D721Med (cell line): Measurements from ENCODE around the gene GFER.
"Not testable (repeated sequence)": the region's sequence is repeated elsewhere in the genome, so short reads cannot be mapped to it uniquely, and the experiment has no call there.

ENCODE experiments used
- DNase-seq: peaks from one replicate; pipeline ENCODE4 v3.0.0; 2011; ENCODE audit warnings: low spot score; ENCODE audit not compliant: insufficient read length
- FAIRE-seq: peaks from 2 replicates; lab custom pipeline; 2011; peaks lifted over from hg19 to GRCh38; lab: Jason Lieb, UNC
- TF ChIP-seq, protein P1 (sequence below): IDR thresholded peaks from 2 replicates; pipeline ENCODE4 v1.5.1; 2012; ENCODE audit warnings: mild to moderate bottlenecking, control low read depth; ENCODE audit not compliant: insufficient read depth; ENCODE audit errors: missing control alignments

The GFER gene

DNA sequence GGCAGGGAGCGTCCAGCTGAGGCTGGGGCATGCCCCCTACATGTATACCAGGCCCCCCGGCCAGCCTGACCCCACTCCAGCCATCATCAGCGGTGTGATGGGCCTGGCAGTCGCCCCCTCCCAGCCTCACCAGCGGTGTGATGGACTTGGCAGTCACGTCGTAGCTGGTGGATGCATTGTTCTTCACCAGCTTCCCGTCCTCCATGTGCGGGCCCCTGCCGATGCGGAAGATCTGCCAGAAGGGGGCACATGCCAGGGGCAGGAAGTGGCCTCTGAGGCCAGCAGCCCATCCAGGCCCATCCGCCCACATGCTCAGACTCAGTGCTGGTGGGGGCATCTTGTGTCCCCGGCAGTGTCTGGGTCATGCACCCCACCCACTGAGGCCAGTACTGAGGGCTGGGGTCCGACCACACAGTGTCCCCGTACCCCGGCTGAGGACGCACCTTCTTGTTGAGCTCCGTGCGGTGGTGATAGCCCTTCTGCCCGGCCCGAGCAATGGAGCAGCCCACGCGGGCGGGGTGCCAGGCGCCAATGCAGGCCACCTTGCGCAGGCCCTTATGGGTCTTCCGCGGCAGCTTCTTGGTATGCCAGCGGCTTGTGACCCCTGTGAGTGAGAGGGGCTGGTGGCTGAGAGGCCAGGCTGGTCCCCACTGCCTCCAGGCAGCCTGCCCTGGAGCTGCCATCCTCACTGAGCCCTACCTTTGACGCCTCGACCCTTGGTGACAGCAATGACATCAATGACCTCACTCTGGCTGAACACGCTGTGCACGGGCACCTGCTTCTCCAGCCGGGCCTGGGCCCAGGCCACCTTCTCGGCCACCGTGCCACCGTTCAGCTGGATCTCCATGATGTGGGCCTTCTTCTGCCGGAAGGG is 37.3 kb upstream of the GFER start:
- DNase-seq (no peak), FAIRE-seq (no peak)
- TF ChIP-seq, protein P1, sequence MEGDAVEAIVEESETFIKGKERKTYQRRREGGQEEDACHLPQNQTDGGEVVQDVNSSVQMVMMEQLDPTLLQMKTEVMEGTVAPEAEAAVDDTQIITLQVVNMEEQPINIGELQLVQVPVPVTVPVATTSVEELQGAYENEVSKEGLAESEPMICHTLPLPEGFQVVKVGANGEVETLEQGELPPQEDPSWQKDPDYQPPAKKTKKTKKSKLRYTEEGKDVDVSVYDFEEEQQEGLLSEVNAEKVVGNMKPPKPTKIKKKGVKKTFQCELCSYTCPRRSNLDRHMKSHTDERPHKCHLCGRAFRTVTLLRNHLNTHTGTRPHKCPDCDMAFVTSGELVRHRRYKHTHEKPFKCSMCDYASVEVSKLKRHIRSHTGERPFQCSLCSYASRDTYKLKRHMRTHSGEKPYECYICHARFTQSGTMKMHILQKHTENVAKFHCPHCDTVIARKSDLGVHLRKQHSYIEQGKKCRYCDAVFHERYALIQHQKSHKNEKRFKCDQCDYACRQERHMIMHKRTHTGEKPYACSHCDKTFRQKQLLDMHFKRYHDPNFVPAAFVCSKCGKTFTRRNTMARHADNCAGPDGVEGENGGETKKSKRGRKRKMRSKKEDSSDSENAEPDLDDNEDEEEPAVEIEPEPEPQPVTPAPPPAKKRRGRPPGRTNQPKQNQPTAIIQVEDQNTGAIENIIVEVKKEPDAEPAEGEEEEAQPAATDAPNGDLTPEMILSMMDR: no peak

DNA sequence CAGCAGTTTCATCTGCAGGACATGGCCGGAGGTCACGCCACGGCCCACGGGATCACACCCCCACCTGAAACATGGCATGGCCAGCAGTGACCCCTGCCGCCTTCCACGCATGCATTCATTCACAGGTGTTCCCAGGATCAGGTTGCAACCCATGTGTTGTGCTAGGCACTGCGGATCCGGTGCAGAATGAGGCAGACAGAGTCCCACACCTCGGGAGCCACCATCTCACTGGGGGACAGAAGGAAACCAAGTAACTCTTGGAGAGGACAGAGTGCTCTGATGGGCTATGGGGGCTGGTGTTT is 36.7 kb upstream of the GFER start:
- TF ChIP-seq, protein P1: no peak
- no peak for FAIRE-seq
- no peak for DNase-seq

DNA sequence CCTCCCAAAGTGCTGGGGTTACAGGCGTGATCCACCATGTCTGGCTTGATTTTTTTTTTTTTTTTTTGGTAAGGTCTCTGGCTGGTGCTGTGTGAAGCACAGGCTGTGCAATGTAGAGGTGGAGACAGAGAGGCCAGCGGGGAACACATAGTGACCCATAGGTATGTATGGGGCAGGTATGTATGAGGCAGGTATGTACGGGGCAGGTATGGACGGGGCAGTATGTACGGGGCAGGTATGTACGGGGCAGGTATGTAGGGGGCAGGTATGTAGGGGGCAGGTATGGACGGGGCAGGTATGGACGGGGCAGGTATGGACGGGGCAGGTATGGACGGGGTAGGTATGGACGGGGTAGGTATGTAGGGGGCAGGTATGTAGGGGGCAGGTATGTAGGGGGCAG is 34.5 kb upstream of the GFER start:
- DNase-seq (no peak), FAIRE-seq (no peak)
- TF ChIP-seq, protein P1: no peak

DNA sequence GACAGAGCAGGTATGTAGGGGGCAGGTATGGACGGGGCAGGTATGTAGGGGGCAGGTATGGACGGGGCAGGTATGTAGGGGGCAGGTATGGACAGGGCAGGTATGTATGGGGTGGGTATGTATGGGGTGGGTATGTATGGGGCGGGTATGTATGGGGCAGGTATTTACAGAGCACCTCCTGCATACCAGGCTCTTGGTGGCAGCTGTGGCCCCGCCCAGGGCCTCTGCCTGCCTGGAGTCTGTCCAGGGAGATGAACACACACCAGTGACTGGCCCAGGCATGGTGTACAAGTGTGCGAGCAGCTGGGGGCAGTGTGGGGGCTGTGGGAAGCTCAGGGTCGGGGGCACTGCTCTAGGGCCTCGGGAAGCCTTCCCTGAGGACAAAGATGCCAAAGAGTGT is 33.9 kb upstream of the GFER start:
- FAIRE-seq (no peak), DNase-seq (no peak)
- TF ChIP-seq, protein P1: no peak

DNA sequence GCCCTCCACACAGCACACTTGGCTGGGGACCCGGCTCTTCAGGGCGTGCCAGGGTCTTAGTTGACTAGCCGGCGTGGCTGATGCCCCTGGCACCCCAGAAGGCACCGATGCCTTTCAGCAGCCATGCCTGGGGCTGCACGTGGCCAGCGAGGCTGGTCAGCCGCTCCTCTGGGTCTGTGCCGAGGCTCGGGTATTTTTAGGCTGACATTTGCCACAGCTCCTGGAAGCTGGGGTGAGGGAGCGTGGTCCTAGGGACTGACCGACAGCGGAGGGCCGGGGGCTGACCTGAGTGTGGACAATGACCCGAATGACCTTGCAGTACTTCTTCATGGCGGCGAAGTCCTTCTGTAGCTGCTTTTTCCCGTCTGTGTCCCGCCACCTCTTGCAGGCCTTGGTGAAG is 33.4 kb upstream of the GFER start:
- no peak for FAIRE-seq
- DNase-seq: no peak
- TF ChIP-seq, protein P1: no peak

DNA sequence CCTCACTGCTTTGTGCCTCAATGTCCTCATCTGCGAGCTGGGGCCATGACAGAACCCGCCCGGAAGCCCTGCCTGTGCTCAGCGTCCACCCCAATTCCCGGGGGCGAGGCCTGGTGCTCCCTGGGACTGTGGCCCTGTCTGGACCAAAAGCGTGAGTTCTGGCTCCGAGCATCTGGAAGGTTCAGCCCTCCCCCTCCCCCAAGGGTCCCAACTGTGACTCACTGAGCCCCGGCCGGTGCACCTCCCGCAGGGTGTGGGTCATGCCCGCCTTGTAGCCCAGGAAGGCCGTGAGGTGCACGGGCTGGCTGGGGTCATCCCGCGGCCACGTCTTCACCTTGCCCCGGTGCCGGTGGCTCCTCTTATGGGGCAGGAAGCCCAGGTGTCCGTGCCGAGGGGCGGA is 30.3 kb upstream of the GFER start:
- TF ChIP-seq, protein P1: no peak
- FAIRE-seq (no peak), DNase-seq (no peak)

DNA sequence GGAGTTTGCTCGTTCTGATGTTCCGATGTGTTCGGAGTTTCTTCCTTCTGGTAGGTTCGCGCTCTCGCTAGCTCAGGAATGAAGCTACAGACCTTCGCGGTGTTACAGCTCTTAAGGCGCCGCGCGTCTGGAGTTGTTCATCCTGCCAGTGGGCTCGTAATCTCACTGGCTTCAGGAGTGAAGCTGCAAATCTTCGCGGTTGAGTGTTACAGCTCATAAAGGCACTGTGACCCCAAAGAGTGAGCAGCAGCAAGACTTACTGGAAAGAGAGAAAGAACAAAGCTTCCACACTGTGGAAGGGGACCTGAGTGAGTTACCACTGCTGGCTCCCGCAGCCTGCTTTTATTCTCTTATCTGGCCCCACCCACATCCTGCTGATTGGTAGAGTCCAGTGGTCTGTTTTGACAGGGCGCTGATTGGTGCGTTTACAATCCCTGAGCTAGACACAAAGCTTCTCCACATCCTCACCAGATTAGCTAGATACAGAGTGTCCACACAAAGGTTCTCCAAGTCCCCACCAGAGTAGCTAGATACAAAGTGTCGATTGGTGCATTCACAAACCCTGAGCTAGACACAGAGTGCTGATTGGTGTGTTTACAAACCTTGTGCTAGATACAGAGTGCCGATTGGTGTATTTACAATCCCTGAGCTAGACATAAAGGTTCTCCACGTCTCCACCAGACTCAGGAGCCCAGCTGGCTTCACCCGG is 26.4 kb upstream of the GFER start:
- not testable (repeated sequence) for FAIRE-seq, DNase-seq

DNA sequence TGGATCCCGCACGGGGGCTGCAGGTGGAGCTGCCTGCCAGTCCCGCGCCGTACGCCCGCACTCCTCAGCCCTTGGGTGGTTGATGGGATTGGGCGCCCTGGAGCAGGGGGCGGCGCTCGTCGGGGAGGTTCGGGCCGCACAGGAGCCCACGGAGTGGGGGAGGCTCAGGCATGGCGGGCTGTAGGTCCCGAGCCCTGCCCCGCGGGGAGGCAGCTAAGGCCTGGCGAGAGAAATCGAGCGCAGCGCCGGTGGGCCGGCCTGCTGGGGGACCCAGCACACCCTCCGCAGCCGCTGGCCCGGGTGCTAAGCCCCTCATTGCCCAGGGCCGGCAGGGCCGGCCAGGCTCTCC is 25.9 kb upstream of the GFER start:
- DNase-seq, FAIRE-seq: not testable (repeated sequence)
